IMR-90 (cell line): ENCODE data around the gene SRBD1. TPM values are rescaled to one million over a fixed set of nuclear protein-coding genes. Genes with fewer than 3 reads are reported as not detected.

Experiments used
- ATAC-seq: fragments of 200-7000 bp; cut with Tn5 transposase; 2 replicates; pipeline ENCODE4 v1.9.1; 2020; ENCODE audit warnings: low read depth, mild to moderate bottlenecking, moderate library complexity
- BruUV-seq: library from RNA; stranded (reverse); fragments of 400-500 nt; replicated peaks from 2 replicates; lab custom pipeline; 2021; lab: Mats Ljungman, UMichigan
- CTCF ChIA-PET: fragments of 300-600 bp; formaldehyde crosslinking; extraction: SDS; loops from one replicate; lab custom pipeline; 2021; ENCODE audit warnings: antibody characterized with exemption; lab: Yijun Ruan, JAX
- POLR2A ChIA-PET: fragments of 300-600 bp; sonication (Branson Sonifier 250); formaldehyde crosslinking; loops from one replicate; lab custom pipeline; 2022; ENCODE audit warnings: antibody characterized with exemption; ENCODE audit not compliant: unreplicated experiment; lab: Charles Lee
- DNase-seq: peaks from one replicate; pipeline ENCODE4 v3.0.0; 2013
- H2AFZ ChIP-seq: replicated peaks from 2 replicates; pipeline ENCODE3; 2013; ENCODE audit warnings: low read length, mild to moderate bottlenecking; ENCODE audit not compliant: poor library complexity
- H2AK5ac ChIP-seq: 2 replicates; pipeline ENCODE4 v1.6.1; 2013; ENCODE audit warnings: low read depth, low read length, inconsistent platforms
- H2AK9ac ChIP-seq: replicated peaks from 2 replicates; pipeline ENCODE3; 2013; ENCODE audit warnings: mild to moderate bottlenecking, low read depth, low read length, moderate library complexity; ENCODE audit not compliant: poor library complexity
- H2BK120ac ChIP-seq: 2 replicates; pipeline ENCODE4 v1.6.1; 2013; ENCODE audit warnings: low read depth, low read length, inconsistent platforms
- H2BK15ac ChIP-seq: 3 replicates; pipeline ENCODE4 v1.6.1; 2013; ENCODE audit warnings: low read depth, low read length, inconsistent platforms
- H2BK20ac ChIP-seq: 2 replicates; pipeline ENCODE4 v1.6.1; 2013; ENCODE audit warnings: low read depth, mild to moderate bottlenecking, inconsistent platforms, low read length, moderate library complexity
- H2BK5ac ChIP-seq: 2 replicates; pipeline ENCODE4 v1.6.1; 2013; ENCODE audit warnings: mild to moderate bottlenecking, low read depth, low read length, inconsistent platforms; ENCODE audit not compliant: poor library complexity, severe bottlenecking
- H3K14ac ChIP-seq: replicated peaks from 2 replicates; pipeline ENCODE4 v1.6.1; 2013; ENCODE audit warnings: low read depth, low read length, inconsistent platforms
- H3K18ac ChIP-seq: 2 replicates; pipeline ENCODE4 v1.6.1; 2013; ENCODE audit warnings: low read depth, low read length, control low read depth
- H3K23ac ChIP-seq: 2 replicates; pipeline ENCODE4 v1.6.1; 2013; ENCODE audit warnings: low read depth, low read length, inconsistent platforms
- H3K27ac ChIP-seq: 2 replicates; pipeline ENCODE4 v1.5.1; 2013; ENCODE audit warnings: mild to moderate bottlenecking, control low read depth, low read length; ENCODE audit not compliant: insufficient read depth
- H3K27me3 ChIP-seq: 2 replicates; pipeline ENCODE4 v1.6.1; 2013; ENCODE audit warnings: low read length; ENCODE audit not compliant: control insufficient read depth, insufficient read depth
- H3K36me3 ChIP-seq: 2 replicates; pipeline ENCODE4 v1.6.1; 2013; ENCODE audit warnings: low read length, mixed read lengths; ENCODE audit not compliant: control insufficient read depth, insufficient read depth
- H3K4ac ChIP-seq: 2 replicates; pipeline ENCODE4 v1.6.1; 2013; ENCODE audit warnings: low read depth, low read length, inconsistent platforms
- H3K4me1 ChIP-seq: 2 replicates; pipeline ENCODE4 v1.6.1; 2013; ENCODE audit warnings: low read length, mixed read lengths; ENCODE audit not compliant: control insufficient read depth, insufficient read depth
- H3K4me2 ChIP-seq: 2 replicates; pipeline ENCODE4 v1.6.1; 2013; ENCODE audit warnings: low read depth, mild to moderate bottlenecking, control low read depth, low read length, moderate library complexity
- H3K4me3 ChIP-seq: 2 replicates; pipeline ENCODE4 v1.5.1; 2013; ENCODE audit warnings: low read depth, mild to moderate bottlenecking, control low read depth, low read length, moderate library complexity; ENCODE audit not compliant: insufficient read depth
- H3K56ac ChIP-seq: 2 replicates; pipeline ENCODE4 v1.6.1; 2013; ENCODE audit warnings: low read length, inconsistent platforms; ENCODE audit not compliant: insufficient read depth; ENCODE audit errors: extremely low read depth
- H3K79me1 ChIP-seq, 2 experiments: 2 replicates each; pipeline ENCODE4 v1.6.1; 2013; ENCODE audit warnings: low read length in 2 of 2, inconsistent platforms in 1 of 2, low read depth in 1 of 2
- H3K9ac ChIP-seq: 2 replicates; pipeline ENCODE4 v1.6.1; 2013; ENCODE audit warnings: low read depth, low read length, control low read depth
- H3K9me1 ChIP-seq: 2 replicates; pipeline ENCODE4 v1.6.1; 2013; ENCODE audit warnings: low read length, inconsistent platforms; ENCODE audit not compliant: insufficient read depth
- H3K9me3 ChIP-seq: 2 replicates; pipeline ENCODE4 v1.6.1; 2013; ENCODE audit warnings: low read length; ENCODE audit not compliant: control insufficient read depth, insufficient read depth
- H4K20me1 ChIP-seq: 2 replicates; pipeline ENCODE4 v1.6.1; 2013; ENCODE audit warnings: low read length, inconsistent platforms; ENCODE audit not compliant: insufficient read depth
- H4K5ac ChIP-seq: 2 replicates; pipeline ENCODE4 v1.6.1; 2013; ENCODE audit warnings: mild to moderate bottlenecking, low read depth, low read length, control low read depth
- H4K8ac ChIP-seq, 2 experiments: 2 replicates each; pipeline ENCODE4 v1.6.1; 2013; ENCODE audit warnings: low read depth in 2 of 2, low read length in 2 of 2, control low read depth in 1 of 2, inconsistent platforms in 1 of 2
- H4K91ac ChIP-seq: 2 replicates; pipeline ENCODE4 v1.6.1; 2013; ENCODE audit warnings: low read depth, low read length, inconsistent platforms; ENCODE audit not compliant: insufficient read depth
- SMC3 ChIP-seq: fragments of 150-350 bp; IDR thresholded peaks from 2 replicates; pipeline ENCODE4 v1.6.1; 2016; ENCODE audit warnings: low read depth, mild to moderate bottlenecking, antibody characterized with exemption, low read length, moderate library complexity
- WGBS, 2 experiments: methylation state at CpG; one replicate each; pipeline versions ENCODE4 v1.1.5 to v1.1.7; 2013; ENCODE audit warnings: missing lambda C conversion rate in 2 of 2; ENCODE audit not compliant: insufficient read length in 1 of 2; ENCODE audit errors: extremely low coverage in 2 of 2; 5-methylcytosine and 5-hydroxymethylcytosine counted together
- dilution Hi-C: fragments of 300-500 bp; cut with HindIII; formaldehyde crosslinking; loops from one replicate; pipeline ENCODE4 v1.14.3; 2018; ENCODE audit warnings: low sequenced_read_pairs; ENCODE audit not compliant: unreplicated experiment
- in situ Hi-C: fragments of 300-500 bp; cut with MboI; formaldehyde crosslinking; loops from 3 replicates; pipeline ENCODE4 v1.14.3; 2019; ENCODE audit warnings: low sequenced_read_pairs, inconsistent platforms, mixed read lengths
- intact Hi-C: fragments of 100-400 bp; cut with micrococcal nuclease; formaldehyde crosslinking; loops from 2 replicates; pipeline ENCODE4 v1.10.0; 2022
- polyA plus RNA-seq, 3 experiments: library from polyadenylated mRNA; depleted of rRNA; stranded (reverse); fragments of >200 nt; gene quantifications; 2 replicates each; pipeline ENCODE4 v1.2.3, GENCODE V29; 2012; ENCODE audit warnings: low replicate concordance in 1 of 3
- total RNA-seq: library from RNA; depleted of rRNA; stranded (reverse); fragments of >200 nt; gene quantifications from 2 replicates; pipeline ENCODE4 v1.2.3, GENCODE V29; 2012
- TF ChIP-seq, protein P1 (sequence below): fragments of 150-350 bp; IDR thresholded peaks from 2 replicates; pipeline ENCODE4 v1.6.1; 2017; ENCODE audit warnings: mild to moderate bottlenecking, antibody characterized with exemption, low read length, low read depth

SRBD1 gene
- total and polyA plus RNA-seq, 2 of the 4 experiments (the other 2 are of a cell fraction): 3.5 to 14.7 TPM

DNA sequence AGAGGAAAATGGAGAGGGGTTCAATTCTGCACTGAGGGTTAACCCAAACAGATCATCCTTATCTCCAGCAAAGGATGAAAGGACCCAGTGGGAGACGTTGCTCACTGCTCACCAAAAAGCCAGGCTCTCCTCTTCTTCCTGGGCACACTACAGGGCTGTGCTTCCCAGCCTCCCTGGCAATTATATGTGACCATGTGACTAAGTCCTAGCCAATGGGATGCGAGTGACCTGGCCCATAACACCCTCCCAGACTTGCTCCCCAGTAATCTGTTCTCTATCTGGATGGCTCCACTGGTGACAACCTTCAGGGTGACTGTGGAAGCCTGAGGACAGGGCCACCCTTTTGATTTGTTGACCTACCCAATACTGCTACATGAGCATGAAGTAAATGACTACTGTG, 29.5 kb upstream of the SRBD1 start:
- BruUV-seq: no TSS peak
- H3K79me1 ChIP-seq: no peaks in the 10 kb centered on the region
- intact Hi-C loops: no loop called here
- WGBS, 2 experiments: 75% methylated on average over 1 of the region's 2 CpGs; no CpG with 5 or more reads in 1 of the 2 experiments
- H3K36me3 ChIP-seq: no peaks in the 10 kb centered on the region
- H3K27ac ChIP-seq: no peak overlapping the region
- H3K18ac ChIP-seq: no peak overlapping the region
- no peak overlapping the region for H3K56ac ChIP-seq
- no peak overlapping the region for H2BK5ac ChIP-seq
- H2BK20ac ChIP-seq: no peak overlapping the region
- H3K4me2 ChIP-seq: no peak overlapping the region
- no peak for DNase-seq
- H4K20me1 ChIP-seq: no peaks in the 10 kb centered on the region
- H3K23ac ChIP-seq: no peak overlapping the region
- ATAC-seq: no peak
- H3K14ac ChIP-seq: no peak overlapping the region
- in situ Hi-C loops: loop anchor here (25.0 kb wide), 1 partner anchor 672 kb away; no protein-coding TSS in a partner anchor
- no peaks in the 10 kb centered on the region for H3K9me1 ChIP-seq
- ChIA-PET POLR2A (no interaction called here), CTCF (no interaction called here)
- peaks cover 52% of the 10 kb centered on the region for H3K27me3 ChIP-seq
- H3K4ac ChIP-seq: no peak overlapping the region
- no peak overlapping the region for H4K8ac ChIP-seq
- H3K9ac ChIP-seq: no peak overlapping the region
- dilution Hi-C loops: loop anchor here (25.0 kb wide), 1 partner anchor 297 kb away; no protein-coding TSS in a partner anchor
- no peak overlapping the region for H4K91ac ChIP-seq
- H2AFZ ChIP-seq: no peak overlapping the region
- H3K9me3 ChIP-seq: no peaks in the 10 kb centered on the region
- no peak overlapping the region for H2AK9ac ChIP-seq
- H2BK15ac ChIP-seq: no peak overlapping the region
- H2BK120ac ChIP-seq: no peak overlapping the region
- H2AK5ac ChIP-seq: no peak overlapping the region
- no peak overlapping the region for H4K5ac ChIP-seq
- TF ChIP-seq SMC3: no peak
- TF ChIP-seq, protein P1, sequence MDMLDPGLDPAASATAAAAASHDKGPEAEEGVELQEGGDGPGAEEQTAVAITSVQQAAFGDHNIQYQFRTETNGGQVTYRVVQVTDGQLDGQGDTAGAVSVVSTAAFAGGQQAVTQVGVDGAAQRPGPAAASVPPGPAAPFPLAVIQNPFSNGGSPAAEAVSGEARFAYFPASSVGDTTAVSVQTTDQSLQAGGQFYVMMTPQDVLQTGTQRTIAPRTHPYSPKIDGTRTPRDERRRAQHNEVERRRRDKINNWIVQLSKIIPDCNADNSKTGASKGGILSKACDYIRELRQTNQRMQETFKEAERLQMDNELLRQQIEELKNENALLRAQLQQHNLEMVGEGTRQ: peak; percentile 9; the same call in 1 of the 2 replicates
- no peak overlapping the region for H3K4me3 ChIP-seq
- no peaks in the 10 kb centered on the region for H3K4me1 ChIP-seq
